Cortex of kidney (tissue), 1 donor: ENCODE results near the gene RPUSD4.

Source experiments
- DNase-seq: peaks from one replicate; lab custom pipeline; 2025; lab: John Stamatoyannopoulos, UW

RPUSD4 gene

GRCh38 chr11:126157326-126158030 is 54.0 kb downstream of the RPUSD4 start:
- DNase-seq = no peak

GRCh38 chr11:126156814-126157213 is 54.6 kb downstream of the RPUSD4 start:
- DNase-seq = no peak

DNA sequence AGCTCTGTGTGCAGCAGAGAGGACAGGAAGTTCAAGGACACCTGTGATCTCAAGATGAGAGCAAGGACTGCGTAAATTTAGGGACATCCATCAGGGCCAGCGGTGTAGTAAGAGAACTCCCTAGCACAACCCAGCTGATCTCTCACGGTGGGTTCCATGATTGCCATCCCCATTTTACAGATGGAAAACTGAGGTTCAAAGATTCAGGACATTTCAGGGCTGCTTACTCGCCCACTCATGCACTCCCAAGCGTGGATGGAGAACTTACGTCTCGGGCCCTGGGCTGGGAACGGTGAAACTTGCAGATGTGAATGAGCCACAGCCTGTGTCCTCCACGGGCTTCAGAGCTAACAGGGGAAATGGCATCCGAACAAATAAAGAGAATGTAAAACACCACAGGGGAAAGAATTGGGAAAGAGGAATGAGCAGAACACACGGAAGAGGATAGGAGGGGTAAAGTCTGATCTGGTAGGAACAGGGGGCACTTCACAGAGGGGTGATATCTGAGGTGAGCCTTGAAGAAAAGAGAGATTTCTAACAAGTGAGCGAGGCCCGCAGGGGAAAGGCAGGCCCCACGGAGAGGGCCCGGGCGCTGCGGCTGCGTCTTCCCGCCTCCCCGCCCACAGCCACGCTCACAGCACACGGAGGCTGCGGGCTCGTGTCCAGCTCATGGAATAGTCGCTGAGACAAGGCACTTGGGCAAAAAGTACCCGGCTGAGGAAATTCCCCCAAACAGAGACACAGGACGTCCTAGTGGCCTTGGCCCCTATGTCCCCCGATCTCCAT is 55.9 kb downstream of the RPUSD4 start:
- no peak for DNase-seq

GRCh38 chr11:126154691-126155090 is 56.8 kb downstream of the RPUSD4 start:
- DNase-seq = no peak

- DNase-seq = no peak
Measured at GRCh38 chr11:126153972-126154371, 57.5 kb downstream of the RPUSD4 start.

- no peak for DNase-seq
Measured at GRCh38 chr11:126153006-126153405, 58.4 kb downstream of the RPUSD4 start.

DNA sequence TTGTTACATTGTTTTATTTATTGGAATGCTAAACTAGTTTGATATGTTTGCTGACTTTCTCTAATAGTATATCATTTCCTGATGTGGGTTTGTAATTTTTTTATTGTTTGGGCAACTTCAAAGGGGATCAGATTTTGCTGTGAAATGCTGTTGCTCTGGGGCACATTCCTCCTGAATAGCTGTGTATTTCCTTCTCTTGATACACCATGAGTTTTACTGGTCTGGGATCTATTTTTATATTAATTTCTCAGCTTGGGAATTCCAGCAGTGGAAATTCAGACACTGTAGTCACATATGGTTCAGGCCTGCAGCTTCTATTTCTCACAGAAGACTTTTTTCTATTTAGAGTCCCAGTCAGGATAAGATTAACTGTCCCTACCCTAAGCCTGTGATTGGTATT is 58.9 kb downstream of the RPUSD4 start:
- no peak for DNase-seq

DNA sequence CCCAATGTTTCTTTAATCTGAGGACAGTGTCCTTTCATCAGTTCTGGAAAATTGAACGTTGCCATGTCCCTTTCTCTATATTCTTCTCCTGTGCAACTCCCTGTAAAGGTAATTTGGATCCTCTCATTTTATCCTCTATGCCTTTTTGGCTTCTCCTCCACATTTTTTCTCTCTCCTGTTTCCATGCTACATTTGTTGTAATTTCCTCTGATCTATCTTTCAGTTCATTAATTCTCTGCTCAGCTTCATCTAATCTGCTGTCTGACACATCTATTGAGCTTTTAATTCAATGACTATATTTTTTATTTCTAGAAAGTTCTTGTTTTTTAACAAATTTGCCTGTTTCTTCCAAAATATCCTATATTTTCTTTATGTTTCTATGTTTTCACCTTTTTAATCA is 59.3 kb downstream of the RPUSD4 start:
- no peak for DNase-seq
